GM12872 (cell line): ENCODE measurements around the gene GAS1.

Experiments used
- TF ChIP-seq, protein P1 (sequence below): IDR thresholded peaks from 3 replicates; pipeline ENCODE4 v1.5.1; 2011; ENCODE audit warnings: low read depth, mild to moderate bottlenecking, low read length, moderate library complexity; ENCODE audit not compliant: insufficient read depth

Gene GAS1

DNA sequence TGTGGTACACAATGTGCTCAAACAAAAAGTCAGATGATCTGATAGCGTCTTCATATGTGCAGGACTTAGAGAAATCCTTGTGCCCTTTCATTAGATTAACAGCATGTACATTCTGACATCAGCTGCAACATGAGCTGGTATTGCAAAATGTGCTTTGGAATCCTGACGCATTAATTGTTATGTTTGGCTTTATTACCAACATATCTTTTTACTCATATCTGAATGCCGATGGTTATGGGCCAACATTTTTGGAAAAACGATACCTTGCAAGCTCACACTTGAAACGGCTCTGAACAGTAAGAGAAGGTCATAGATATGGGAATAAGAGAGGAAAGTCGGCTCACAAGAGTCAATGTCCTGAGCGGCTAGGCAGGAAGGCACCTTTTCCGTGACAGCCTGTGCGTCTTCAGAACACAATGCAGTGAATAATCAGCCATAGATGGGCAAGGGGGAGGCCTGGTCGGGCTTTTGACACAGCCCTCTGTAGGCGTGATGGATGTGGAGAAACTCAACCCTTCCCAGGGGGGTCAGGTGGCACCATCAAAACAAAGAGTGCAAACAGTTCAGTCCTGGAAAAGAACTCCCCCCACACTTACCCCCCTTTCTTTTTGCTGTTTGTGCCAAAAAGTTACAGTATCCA lies 36.4 kb upstream of the GAS1 start:
- TF ChIP-seq, protein P1, sequence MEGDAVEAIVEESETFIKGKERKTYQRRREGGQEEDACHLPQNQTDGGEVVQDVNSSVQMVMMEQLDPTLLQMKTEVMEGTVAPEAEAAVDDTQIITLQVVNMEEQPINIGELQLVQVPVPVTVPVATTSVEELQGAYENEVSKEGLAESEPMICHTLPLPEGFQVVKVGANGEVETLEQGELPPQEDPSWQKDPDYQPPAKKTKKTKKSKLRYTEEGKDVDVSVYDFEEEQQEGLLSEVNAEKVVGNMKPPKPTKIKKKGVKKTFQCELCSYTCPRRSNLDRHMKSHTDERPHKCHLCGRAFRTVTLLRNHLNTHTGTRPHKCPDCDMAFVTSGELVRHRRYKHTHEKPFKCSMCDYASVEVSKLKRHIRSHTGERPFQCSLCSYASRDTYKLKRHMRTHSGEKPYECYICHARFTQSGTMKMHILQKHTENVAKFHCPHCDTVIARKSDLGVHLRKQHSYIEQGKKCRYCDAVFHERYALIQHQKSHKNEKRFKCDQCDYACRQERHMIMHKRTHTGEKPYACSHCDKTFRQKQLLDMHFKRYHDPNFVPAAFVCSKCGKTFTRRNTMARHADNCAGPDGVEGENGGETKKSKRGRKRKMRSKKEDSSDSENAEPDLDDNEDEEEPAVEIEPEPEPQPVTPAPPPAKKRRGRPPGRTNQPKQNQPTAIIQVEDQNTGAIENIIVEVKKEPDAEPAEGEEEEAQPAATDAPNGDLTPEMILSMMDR, result no peak

DNA sequence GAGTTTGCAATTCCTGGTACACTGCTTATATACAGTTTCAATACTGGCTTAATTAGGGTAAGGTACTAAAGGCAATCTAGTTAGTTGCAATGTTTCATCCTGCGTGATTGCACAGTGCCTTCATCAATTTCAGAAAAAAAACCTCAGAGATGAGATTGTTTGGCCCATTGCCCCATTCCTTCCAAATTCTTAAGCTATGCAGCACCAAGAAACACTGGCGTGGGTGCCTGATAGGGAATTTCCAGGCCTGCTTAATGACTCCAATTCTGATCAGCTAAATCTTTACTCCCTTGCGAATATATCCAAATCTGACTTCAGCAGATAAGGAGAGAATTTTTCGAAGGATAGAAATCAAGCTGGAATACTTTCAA lies 35.9 kb upstream of the GAS1 start:
- TF ChIP-seq, protein P1, result no peak

DNA sequence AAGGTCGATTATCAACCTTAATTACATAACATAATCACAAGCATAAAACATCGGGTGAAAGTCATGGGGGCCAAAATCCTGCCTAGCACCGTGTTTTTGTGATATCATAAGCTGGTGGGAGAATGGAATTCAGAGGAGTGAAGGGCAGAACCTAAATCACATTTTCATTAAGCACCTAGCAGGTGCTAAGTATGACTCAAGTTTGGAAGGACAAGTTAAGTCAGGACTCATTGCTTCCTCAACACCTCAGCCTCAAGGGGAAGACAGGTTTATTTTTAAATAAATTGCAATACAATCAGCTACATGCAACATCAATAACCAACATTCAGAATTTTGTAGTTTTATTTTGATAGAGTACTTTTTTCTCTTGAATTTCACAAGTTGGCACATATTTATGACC lies 33.5 kb upstream of the GAS1 start:
- TF ChIP-seq, protein P1, result no peak

DNA sequence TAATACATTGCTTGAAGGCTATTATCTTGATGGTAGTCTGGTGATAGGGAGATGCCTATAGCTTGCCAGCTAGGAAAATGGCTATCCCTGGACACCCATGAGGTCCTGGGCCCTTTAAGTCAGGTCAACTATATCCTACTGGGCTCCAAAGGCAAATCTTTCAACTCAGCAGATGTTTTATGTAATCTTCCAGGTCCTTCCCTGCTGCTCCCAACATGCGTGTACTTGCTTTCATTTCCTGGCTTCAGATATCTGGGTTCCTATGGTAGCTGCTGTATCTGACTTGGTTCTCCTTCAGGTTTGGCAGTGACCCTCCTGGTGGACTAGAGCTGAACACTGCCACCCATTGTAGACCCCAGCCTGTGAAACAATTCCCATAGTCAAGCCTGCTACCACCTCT lies 32.4 kb upstream of the GAS1 start:
- TF ChIP-seq, protein P1, result no peak

DNA sequence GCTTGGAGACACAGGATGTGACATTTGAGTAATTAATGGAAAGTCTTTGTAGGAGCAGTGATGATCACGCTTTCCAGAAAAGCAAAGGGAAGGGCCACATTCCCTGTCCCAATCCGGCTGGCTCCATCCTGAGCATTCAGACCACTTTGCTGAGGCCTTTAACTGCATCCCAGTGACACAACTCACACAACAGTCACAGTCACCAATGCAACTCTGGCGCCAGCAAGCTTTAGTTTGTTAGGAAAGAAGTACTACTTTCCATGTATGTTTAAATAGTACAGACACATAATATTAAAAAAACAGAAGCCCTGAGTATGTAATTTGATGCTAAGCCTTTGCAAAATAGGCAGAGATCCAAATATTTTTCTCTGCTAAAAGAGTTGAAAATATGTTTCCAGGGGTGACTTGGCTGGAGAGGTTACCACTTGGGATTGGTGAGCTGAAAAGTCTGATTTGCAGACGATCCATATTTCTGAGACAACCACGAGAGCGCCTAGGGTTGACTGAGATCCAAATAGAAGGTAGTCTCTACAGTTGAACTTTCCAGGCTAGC lies 31.7 kb upstream of the GAS1 start:
- TF ChIP-seq, protein P1, result no peak

DNA sequence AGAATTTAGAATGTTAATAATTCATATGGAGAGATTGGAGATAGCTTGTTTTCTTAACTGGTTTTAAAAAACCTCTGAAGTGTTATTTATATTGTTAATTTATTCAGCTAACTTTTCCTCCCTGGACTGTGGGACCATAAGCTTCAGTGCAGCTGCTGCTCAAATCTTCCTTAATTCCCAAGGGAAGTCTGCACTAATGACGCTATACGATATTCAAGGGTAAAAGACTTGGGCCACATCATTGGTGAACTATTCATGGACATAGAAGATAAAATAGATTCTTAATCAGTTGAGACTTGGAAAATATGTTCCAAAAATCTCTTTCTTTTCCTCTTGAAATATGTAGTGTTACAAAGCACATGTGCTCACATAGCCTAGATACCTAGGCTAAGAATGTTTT lies 31.1 kb upstream of the GAS1 start:
- TF ChIP-seq, protein P1, result no peak

DNA sequence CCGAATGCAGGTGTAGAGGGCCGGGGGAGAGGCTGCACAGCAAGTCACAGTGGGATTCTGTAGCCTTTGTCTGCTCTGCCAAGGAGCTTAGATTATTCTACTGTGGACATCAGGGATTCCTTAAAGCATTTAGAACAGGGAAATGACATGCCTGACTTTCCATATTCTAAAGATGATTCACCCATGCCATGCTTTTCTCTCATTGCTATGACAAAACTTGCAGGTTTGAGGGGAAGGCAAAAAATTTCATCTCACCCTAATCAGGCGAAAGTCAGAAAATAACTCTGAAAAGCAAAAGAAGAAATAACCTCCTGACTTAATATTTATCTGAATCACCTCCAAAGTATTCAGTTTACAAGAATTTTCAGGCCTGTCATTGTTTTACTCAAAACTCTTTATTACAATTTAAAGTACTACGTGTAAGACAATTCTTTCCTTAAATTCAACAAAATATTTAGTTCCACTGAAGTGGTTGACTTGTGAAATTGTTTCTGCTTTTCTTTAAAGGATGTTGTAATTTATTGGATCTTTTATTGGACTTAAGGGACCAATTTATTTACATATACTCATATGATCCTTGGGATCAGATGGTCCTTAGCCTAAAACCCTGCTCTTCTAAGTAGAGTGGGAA lies 30.0 kb upstream of the GAS1 start:
- TF ChIP-seq, protein P1, result no peak
